Mononuclear cell (primary cell): Measurements from ENCODE around the gene BSN. TPM values are rescaled to one million over a fixed set of nuclear protein-coding genes. Genes with fewer than 3 reads are reported as not detected.

Source experiments
- H3K27me3 ChIP-seq: 2 replicates; pipeline ENCODE4 v1.6.0; 2011; ENCODE audit warnings: low read length, control low read depth; ENCODE audit not compliant: insufficient read depth
- H3K4me1 ChIP-seq: 2 replicates; pipeline ENCODE4 v1.5.1; 2011; ENCODE audit warnings: mild to moderate bottlenecking, low read length, control low read depth; ENCODE audit not compliant: insufficient read depth
- H3K4me3 ChIP-seq: 2 replicates; pipeline ENCODE4 v1.5.1; 2011; ENCODE audit warnings: mild to moderate bottlenecking, low read length, moderate library complexity
- H3K9me3 ChIP-seq: 2 replicates; pipeline ENCODE4 v1.5.1; 2011; ENCODE audit warnings: low read depth, mild to moderate bottlenecking, control low read depth, low read length
- total RNA-seq: library from RNA; depleted of rRNA; stranded (reverse); fragments of >200 nt; gene quantifications from one replicate; pipeline ENCODE4 v1.2.3, GENCODE V29; 2012

The BSN gene
- total RNA-seq, 1 donor = under 0.01 TPM

- H3K27me3 ChIP-seq = no peaks in the 10 kb centered on the region
- H3K4me3 ChIP-seq = no peak overlapping the region
- no peaks in the 10 kb centered on the region for H3K9me3 ChIP-seq
- H3K4me1 ChIP-seq = no peaks in the 10 kb centered on the region
Measured at GRCh38 chr3:49626101-49626581, 71.9 kb downstream of the BSN start.

- no peak overlapping the region for H3K4me3 ChIP-seq
- no peaks in the 10 kb centered on the region for H3K4me1 ChIP-seq
- no peaks in the 10 kb centered on the region for H3K27me3 ChIP-seq
- H3K9me3 ChIP-seq = peaks cover 2% of the 10 kb centered on the region
Measured at GRCh38 chr3:49626796-49627195, 72.5 kb downstream of the BSN start.

GRCh38 chr3:49627634-49628033, 73.4 kb downstream of the BSN start:
- Histone ChIP-seq H3K9me3 (peaks cover 5% of the 10 kb centered on the region), H3K27me3 (no peaks in the 10 kb centered on the region), H3K4me3 (no peak overlapping the region), H3K4me1 (no peaks in the 10 kb centered on the region)

GRCh38 chr3:49628249-49628648, 74.0 kb downstream of the BSN start:
- Histone ChIP-seq H3K4me3 (no peak overlapping the region), H3K9me3 (peaks cover 5% of the 10 kb centered on the region), H3K4me1 (no peaks in the 10 kb centered on the region), H3K27me3 (no peaks in the 10 kb centered on the region)

- H3K4me3 ChIP-seq = no peak overlapping the region
- peaks cover 5% of the 10 kb centered on the region for H3K9me3 ChIP-seq
Measured at GRCh38 chr3:49629451-49629850, 75.2 kb downstream of the BSN start.

GRCh38 chr3:49629866-49630265, 75.6 kb downstream of the BSN start:
- H3K27me3 ChIP-seq = no peaks in the 10 kb centered on the region
- no peaks in the 10 kb centered on the region for H3K4me1 ChIP-seq
- peaks cover 5% of the 10 kb centered on the region for H3K9me3 ChIP-seq
- no peak overlapping the region for H3K4me3 ChIP-seq

More at GRCh38 chr3:49629451-49629850, 75.2 kb downstream of the BSN start:
- Histone ChIP-seq H3K27me3 (no peaks in the 10 kb centered on the region), H3K4me1 (no peaks in the 10 kb centered on the region)

- no peak overlapping the region for H3K4me3 ChIP-seq
- H3K4me1 ChIP-seq = no peaks in the 10 kb centered on the region
- H3K27me3 ChIP-seq = no peaks in the 10 kb centered on the region
- peaks cover 5% of the 10 kb centered on the region for H3K9me3 ChIP-seq
Measured at GRCh38 chr3:49630784-49631183, 76.5 kb downstream of the BSN start.

GRCh38 chr3:49634736-49635135, 80.5 kb downstream of the BSN start:
- no peak overlapping the region for H3K4me3 ChIP-seq
- H3K27me3 ChIP-seq = no peaks in the 10 kb centered on the region
- no peaks in the 10 kb centered on the region for H3K4me1 ChIP-seq
- H3K9me3 ChIP-seq = peaks cover 5% of the 10 kb centered on the region

GRCh38 chr3:49636883-49637609, 82.8 kb downstream of the BSN start:
- Histone ChIP-seq H3K9me3 (peaks cover under 1% of the 10 kb centered on the region), H3K27me3 (no peaks in the 10 kb centered on the region), H3K4me1 (no peaks in the 10 kb centered on the region), H3K4me3 (no peak overlapping the region)

GRCh38 chr3:49638445-49638844, 84.2 kb downstream of the BSN start:
- H3K4me1 ChIP-seq = no peaks in the 10 kb centered on the region
- H3K27me3 ChIP-seq = no peaks in the 10 kb centered on the region
- no peak overlapping the region for H3K4me3 ChIP-seq
- H3K9me3 ChIP-seq = no peaks in the 10 kb centered on the region

GRCh38 chr3:49639551-49639950, 85.3 kb downstream of the BSN start:
- no peaks in the 10 kb centered on the region for H3K27me3 ChIP-seq
- no peaks in the 10 kb centered on the region for H3K9me3 ChIP-seq
- H3K4me3 ChIP-seq = no peak overlapping the region
- no peaks in the 10 kb centered on the region for H3K4me1 ChIP-seq

GRCh38 chr3:49641292-49641691, 87.0 kb downstream of the BSN start:
- Histone ChIP-seq H3K9me3 (no peaks in the 10 kb centered on the region), H3K27me3 (no peaks in the 10 kb centered on the region)

GRCh38 chr3:49641921-49642707, 87.8 kb downstream of the BSN start:
- Histone ChIP-seq H3K4me1 (no peaks in the 10 kb centered on the region), H3K27me3 (no peaks in the 10 kb centered on the region), H3K4me3 (no peak overlapping the region), H3K9me3 (no peaks in the 10 kb centered on the region)

More at GRCh38 chr3:49641292-49641691, 87.0 kb downstream of the BSN start:
- Histone ChIP-seq H3K4me1 (no peaks in the 10 kb centered on the region), H3K4me3 (no peak overlapping the region)

GRCh38 chr3:49642708-49643145, 88.5 kb downstream of the BSN start:
- no peaks in the 10 kb centered on the region for H3K9me3 ChIP-seq
- H3K27me3 ChIP-seq = no peaks in the 10 kb centered on the region
- no peaks in the 10 kb centered on the region for H3K4me1 ChIP-seq
- no peak overlapping the region for H3K4me3 ChIP-seq

GRCh38 chr3:49644684-49645083, 90.4 kb downstream of the BSN start:
- Histone ChIP-seq H3K9me3 (no peaks in the 10 kb centered on the region), H3K4me3 (no peak overlapping the region), H3K27me3 (no peaks in the 10 kb centered on the region), H3K4me1 (no peaks in the 10 kb centered on the region)
